Mesothelial cell of epicardium (in vitro differentiated cells): ENCODE measurements around the gene KHDRBS1. TPM values are rescaled to one million over a fixed set of nuclear protein-coding genes. Genes with fewer than 3 reads are reported as not detected.
"Not testable (repeated sequence)": the region's sequence is repeated elsewhere in the genome, so short reads cannot be mapped to it uniquely, and the experiment has no call there.

Experiments used
- DNase-seq, 2 experiments: peaks; one replicate each; pipeline ENCODE4 v3.0.0; 2021; ENCODE audit warnings: low spot score in 2 of 2; ENCODE audit not compliant: unreplicated experiment in 2 of 2
- H3K27ac Mint-ChIP-seq: 2 replicates; pipeline ENCODE4 v1.8.0; 2021; ENCODE audit warnings: mixed read lengths
- H3K27me3 Mint-ChIP-seq: 2 replicates; pipeline ENCODE4 v1.8.0; 2021; ENCODE audit warnings: low read depth, mixed read lengths
- H3K36me3 Mint-ChIP-seq: 2 replicates; pipeline ENCODE4 v1.8.0; 2021; ENCODE audit warnings: mixed read lengths
- H3K4me1 Mint-ChIP-seq: 2 replicates; pipeline ENCODE4 v1.8.0; 2021; ENCODE audit warnings: mixed read lengths
- H3K4me3 Mint-ChIP-seq: 2 replicates; pipeline ENCODE4 v1.8.0; 2021; ENCODE audit warnings: mild to moderate bottlenecking, moderate library complexity, mixed read lengths
- H3K9me3 Mint-ChIP-seq: 2 replicates; pipeline ENCODE4 v1.8.0; 2021; ENCODE audit warnings: mixed read lengths
- total RNA-seq: library from RNA; stranded (reverse); gene quantifications from 3 replicates; pipeline ENCODE4 v1.2.1, GENCODE V29; 2021
- TF ChIP-seq, protein P1 (sequence below): fragments of 200-600 bp; sonication (generic); IDR thresholded peaks from one replicate; pipeline ENCODE4 v1.5.0; 2021; ENCODE audit warnings: antibody characterized with exemption; ENCODE audit not compliant: unreplicated experiment

The KHDRBS1 gene
- total RNA-seq, 1 donor from 2014 or later = 246 TPM

DNA sequence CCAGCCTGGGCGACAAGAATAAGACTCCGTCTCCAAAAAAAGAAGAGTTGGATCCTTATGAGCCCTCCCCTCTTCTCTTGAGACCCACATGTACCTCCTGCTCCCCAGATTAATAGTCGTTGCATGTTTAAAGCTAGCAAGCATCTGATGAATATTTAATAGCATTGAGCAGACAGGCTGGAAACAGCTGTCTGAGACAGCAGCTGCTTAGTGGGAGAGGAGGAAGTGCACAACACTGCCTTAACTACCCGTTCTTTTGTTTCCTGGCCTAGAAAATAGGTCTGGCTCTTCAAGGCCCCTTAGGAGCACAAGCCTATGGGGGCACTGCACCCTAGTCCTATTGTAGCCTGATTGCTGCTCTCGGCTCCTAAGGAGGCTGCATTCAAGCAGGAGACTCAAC lies 41.7 kb downstream of the KHDRBS1 start:
- DNase-seq = no peak
- Mint-ChIP-seq H3K36me3 (peaks cover 51% of the 10 kb centered on the region), H3K27ac (no peak overlapping the region), H3K9me3 (no peaks in the 10 kb centered on the region), H3K4me1 (peaks cover 3% of the 10 kb centered on the region), H3K27me3 (no peaks in the 10 kb centered on the region), H3K4me3 (no peak overlapping the region)
- TF ChIP-seq, protein P1, sequence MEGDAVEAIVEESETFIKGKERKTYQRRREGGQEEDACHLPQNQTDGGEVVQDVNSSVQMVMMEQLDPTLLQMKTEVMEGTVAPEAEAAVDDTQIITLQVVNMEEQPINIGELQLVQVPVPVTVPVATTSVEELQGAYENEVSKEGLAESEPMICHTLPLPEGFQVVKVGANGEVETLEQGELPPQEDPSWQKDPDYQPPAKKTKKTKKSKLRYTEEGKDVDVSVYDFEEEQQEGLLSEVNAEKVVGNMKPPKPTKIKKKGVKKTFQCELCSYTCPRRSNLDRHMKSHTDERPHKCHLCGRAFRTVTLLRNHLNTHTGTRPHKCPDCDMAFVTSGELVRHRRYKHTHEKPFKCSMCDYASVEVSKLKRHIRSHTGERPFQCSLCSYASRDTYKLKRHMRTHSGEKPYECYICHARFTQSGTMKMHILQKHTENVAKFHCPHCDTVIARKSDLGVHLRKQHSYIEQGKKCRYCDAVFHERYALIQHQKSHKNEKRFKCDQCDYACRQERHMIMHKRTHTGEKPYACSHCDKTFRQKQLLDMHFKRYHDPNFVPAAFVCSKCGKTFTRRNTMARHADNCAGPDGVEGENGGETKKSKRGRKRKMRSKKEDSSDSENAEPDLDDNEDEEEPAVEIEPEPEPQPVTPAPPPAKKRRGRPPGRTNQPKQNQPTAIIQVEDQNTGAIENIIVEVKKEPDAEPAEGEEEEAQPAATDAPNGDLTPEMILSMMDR = no peak

- DNase-seq = no peak
- no peaks in the 10 kb centered on the region for H3K27me3 Mint-ChIP-seq
- no peak overlapping the region for H3K27ac Mint-ChIP-seq
- peaks cover 55% of the 10 kb centered on the region for H3K36me3 Mint-ChIP-seq
- H3K9me3 Mint-ChIP-seq = no peaks in the 10 kb centered on the region
- H3K4me1 Mint-ChIP-seq = peaks cover 7% of the 10 kb centered on the region
- TF ChIP-seq, protein P1 = no peak
- H3K4me3 Mint-ChIP-seq = no peak overlapping the region
Observed at GRCh38 chr1:32056598-32056997, 42.9 kb downstream of the KHDRBS1 start.

GRCh38 chr1:32060914-32061313 lies 47.2 kb downstream of the KHDRBS1 start:
- peaks cover 36% of the 10 kb centered on the region for H3K36me3 Mint-ChIP-seq
- H3K27ac Mint-ChIP-seq = peak overlapping the region; percentile 79

DNA sequence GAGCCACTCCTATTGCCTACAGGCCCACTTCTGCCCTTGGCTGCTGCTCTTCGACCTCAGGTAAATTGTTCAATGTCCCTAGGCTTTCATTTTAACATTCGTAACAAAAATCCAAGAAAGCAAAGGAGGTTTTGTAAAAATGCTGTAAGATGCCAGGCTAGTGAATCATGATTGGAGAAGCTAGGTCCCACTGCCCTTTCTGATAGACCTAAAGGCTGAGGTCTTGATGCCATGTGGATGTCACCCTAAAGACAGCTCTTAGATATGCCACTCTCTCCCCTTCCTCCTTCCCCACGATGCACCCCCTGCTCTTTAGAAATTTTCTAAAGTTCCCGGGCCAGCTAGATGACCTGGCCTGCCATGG lies 49.2 kb downstream of the KHDRBS1 start:
- Mint-ChIP-seq H3K27ac (peak overlapping the region; percentile 95), H3K36me3 (peaks cover 27% of the 10 kb centered on the region), H3K27me3 (no peaks in the 10 kb centered on the region), H3K9me3 (no peaks in the 10 kb centered on the region), H3K4me1 (peaks cover 36% of the 10 kb centered on the region), H3K4me3 (peak overlapping the region; percentile 11)
- TF ChIP-seq, protein P1 = no peak
- DNase-seq = no peak

More at GRCh38 chr1:32060914-32061313, 47.2 kb downstream of the KHDRBS1 start:
- H3K4me1 Mint-ChIP-seq = peaks cover 31% of the 10 kb centered on the region
- no peaks in the 10 kb centered on the region for H3K9me3 Mint-ChIP-seq
- no peak overlapping the region for H3K4me3 Mint-ChIP-seq
- TF ChIP-seq, protein P1 = no peak
- no peaks in the 10 kb centered on the region for H3K27me3 Mint-ChIP-seq
- no peak for DNase-seq

DNA sequence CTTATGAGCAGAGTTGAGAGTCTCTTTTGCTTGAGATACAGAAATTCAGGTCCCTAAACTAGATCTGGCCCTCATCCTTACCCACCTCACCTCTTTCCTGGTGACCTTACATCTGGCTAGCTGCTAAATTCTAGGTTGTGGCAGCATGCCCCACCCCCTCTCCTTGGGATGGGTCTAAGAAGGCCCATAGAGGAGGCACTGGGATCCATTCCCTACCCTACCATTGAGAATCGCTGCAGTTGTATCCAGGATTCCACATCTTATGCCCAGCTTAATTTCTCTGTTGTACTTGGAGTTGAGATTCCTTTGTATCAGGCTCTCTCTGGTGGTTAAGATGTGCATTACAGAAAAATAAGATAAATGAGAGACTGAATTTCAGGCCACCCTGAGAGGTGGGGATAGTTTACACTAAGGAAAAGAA lies 49.6 kb downstream of the KHDRBS1 start:
- Mint-ChIP-seq H3K9me3 (no peaks in the 10 kb centered on the region), H3K4me3 (no peak overlapping the region), H3K27ac (peak overlapping the region; percentile 95), H3K4me1 (peaks cover 36% of the 10 kb centered on the region), H3K36me3 (peaks cover 25% of the 10 kb centered on the region), H3K27me3 (no peaks in the 10 kb centered on the region)
- no peak for DNase-seq
- TF ChIP-seq, protein P1 = peak; percentile 67

DNA sequence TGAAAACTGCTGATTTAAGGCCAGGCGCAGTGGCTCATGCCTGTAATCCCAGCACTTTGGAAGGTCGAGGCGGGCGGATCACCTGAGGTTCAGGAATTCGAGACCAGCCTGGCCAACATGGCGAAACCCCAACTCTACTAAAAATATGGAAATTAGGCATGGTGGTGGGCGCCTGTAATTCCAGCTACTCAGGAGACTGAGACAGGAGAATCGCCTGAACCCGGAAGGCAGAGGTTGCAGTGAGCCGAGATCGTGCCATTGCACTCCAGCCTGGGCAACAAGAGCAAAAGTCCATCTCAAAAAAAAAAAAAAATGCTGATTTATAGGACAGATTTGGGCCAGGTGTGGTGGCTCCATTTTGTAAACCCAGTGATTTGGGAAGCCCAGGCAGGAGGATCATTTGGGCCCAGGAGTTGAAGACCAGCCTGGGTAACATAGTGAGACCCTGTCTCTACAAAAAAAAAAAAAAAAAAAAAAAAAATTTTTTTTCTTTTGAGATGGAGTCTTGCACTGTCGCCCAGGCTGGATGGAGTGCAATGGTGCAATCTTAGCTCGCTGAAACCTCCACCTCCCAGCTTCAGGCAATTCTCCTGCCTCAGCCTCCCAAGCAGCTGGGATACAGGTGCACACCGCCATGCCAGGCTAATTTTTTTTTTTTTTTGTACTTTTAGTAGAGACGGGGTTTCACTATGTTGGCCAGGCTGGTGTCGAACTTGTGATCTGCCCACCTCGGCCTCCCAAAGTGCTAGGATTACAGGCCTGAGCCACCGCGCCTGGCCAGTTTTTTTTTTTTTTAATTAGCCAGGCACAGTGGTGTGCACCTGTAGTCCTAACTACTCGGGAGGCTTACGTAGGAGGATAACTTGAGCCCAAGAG lies 52.2 kb downstream of the KHDRBS1 start:
- not testable (repeated sequence) for H3K9me3 Mint-ChIP-seq, H3K27ac Mint-ChIP-seq, H3K4me3 Mint-ChIP-seq, H3K36me3 Mint-ChIP-seq, DNase-seq, H3K27me3 Mint-ChIP-seq
- peaks cover 40% of the 10 kb centered on the region for H3K4me1 Mint-ChIP-seq
